Superior temporal gyrus (tissue), 1 donor: ENCODE results near the gene RBP5.

ENCODE experiments used
- DNase-seq: peaks from one replicate; pipeline ENCODE4 v3.0.0-alpha.2; 2016; ENCODE audit errors: extremely low spot score

RBP5 gene

GRCh38 chr12:7101047-7101693 is 27.5 kb downstream of the RBP5 start:
- no peak for DNase-seq

- no peak for DNase-seq
Measured at GRCh38 chr12:7100239-7100638, 28.4 kb downstream of the RBP5 start.

DNA sequence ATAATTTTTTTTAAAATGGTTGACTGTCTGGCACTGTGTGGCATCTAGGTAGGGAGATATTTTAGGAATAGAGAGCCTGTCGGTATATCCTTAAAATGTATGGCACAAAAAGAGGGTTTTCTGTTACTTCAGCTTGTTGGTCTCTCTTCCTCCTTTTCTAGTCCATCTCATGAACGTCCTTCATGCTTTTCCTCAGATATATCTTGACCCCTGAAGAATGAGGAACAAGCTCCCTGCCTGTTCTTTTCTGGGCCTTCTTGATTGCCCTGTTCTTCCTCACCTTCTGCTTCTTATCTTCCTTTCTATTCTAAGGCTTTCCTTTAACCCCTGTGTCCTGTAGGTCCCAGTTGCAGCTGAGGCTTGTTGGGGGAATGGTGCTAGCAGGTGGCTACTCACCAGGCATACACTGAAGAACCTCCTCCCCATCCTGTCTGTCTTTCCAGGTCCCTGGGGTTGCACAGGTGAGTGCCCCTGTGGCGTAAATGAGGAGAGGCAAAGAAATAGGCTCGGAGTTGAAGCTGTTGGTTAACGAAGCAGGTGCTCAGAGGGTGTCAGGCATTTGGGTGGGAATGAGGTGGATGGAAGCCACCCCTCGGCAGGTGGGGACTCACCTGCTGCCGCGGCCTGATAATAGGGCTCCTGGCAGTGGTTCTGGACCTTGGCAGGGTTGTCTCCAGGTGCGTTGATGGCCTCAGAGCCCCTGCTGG is 29.2 kb downstream of the RBP5 start:
- no peak for DNase-seq

GRCh38 chr12:7096979-7097378 is 31.7 kb downstream of the RBP5 start:
- no peak for DNase-seq

GRCh38 chr12:7096006-7096932 is 32.4 kb downstream of the RBP5 start:
- no peak for DNase-seq

DNA sequence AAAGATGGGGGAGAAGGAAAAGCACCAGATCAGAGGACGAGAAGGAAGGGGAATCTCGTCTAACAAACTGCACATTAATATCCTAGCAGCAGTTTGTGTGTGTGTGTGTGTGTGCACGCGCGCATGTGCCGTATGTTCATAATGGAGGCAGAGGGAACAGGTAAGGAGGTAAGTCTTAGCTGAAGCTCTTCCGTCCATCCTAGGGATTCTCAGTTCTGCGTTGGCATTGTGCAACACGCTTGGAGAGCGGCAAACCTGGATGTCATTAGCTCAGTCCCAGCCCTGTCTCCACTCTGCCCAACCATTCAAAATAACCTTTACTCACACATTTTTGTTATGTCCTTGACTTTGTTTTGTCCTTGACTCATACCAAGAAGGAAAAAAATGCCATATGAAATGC is 34.8 kb downstream of the RBP5 start:
- no peak for DNase-seq

- DNase-seq, result no peak
Measured at GRCh38 chr12:7093486-7093885, 35.2 kb downstream of the RBP5 start.

DNA sequence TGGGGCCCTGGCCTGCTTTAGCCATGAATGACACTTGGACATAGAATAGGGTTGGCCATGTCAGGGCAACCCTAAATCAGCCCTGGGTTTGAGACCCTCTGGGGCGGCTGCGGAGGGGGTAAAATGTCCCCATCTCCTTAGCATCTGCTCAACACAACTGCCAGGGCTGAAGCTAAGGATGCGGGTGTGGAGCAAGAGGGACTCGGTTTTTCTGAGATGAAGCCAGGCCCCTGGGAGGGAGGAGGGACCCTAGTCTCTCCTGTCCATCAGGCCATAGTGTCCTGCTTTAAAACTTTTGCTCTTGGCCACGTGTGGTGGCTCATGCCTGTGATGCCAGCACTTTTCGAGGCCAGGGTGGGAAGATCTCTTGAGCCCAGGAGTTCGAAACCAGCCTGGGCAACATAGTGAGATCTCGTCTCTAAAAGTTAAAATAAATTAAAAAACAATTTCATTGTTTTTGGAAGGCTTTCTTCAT is 35.7 kb downstream of the RBP5 start:
- no peak for DNase-seq

DNA sequence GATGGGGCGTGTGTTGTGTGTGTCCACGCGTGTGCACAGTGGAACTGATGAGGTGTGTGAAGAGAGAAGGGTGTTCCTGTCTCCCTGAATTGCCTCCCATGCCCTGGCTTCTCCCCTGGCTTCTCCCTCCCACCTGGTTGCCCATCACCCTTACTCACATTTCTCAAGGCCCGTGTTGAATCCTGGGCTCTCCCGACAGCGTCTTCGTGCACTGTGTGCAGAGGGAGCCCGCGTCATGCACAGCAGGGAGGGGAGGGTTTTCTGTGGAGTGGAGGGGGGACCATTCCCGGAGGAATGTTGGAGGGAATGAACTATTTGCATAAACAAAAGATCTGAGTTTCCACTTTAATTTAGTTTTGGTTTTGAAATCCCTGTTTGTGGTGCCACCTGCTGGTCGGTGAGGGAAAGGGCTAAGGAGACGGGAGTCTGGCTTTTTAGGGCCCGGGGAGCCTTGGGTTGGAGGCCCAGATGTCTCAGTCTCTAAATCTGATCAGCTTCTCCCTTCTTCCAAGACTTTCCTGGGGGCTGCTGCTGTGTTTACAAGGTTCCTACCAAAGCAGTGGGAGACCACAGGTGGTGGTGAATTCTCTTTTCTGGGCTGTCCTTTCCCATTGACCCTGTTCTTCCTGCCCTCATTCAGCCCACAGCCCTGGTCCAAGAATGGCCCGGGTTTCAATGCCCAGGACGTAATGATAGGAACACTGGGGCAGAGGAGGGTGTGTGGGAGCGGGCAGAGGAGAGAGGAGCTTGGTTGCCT is 36.3 kb downstream of the RBP5 start, which contains the start of gene C1R:
Gene C1R (minus strand): TSS at position 217 of the 757 bp plus-strand sequence. CDS start 57 bp downstream, at position 160.
- DNase-seq, result peak; percentile 75

DNA sequence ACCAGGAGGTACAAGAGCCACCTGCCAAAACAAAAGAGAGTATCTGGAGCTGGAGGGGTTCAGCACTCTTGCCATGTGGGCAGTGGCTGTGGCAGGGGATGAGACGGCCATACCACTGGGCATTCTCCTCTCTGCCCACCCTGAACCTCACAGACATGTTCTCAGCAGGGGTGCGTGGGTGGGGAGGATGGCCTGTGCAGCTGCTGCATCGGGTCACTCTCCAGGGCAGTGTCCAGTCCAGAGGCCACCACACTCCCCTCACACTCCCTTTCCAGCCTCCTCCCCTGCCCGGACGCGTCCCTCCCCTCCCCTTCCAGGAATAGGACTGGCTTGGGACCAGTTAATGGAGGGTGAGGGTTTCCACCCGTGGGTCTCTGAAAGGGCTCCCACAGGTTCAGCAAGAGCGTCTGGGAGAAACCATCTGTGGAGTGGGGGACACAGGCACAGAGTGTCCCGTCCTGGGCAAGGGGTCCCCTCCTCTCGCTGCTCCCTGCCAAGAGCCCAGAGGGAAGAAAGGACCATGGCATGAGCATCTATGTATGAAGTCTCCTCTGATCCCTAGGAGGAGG is 36.9 kb downstream of the RBP5 start:
- no peak for DNase-seq

DNA sequence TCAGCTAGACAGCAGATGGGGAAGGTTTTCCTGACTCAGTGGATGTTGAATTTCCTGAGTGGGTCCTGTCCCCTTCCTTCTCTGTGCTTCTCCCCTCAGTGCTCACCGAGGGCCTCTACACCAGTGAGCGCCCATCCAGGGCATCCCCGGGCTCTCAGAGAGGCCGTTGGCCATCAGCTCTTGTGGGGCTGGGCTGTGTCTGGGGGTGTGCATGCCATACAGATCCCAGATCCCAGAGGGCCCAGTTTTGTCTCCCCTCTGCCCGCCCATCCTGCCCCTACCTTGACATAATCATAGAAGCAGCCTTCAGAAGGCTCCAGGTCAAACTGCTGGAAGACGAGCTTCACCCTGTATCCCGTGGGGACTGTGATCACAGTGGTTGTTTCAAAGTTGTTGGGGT is 37.5 kb downstream of the RBP5 start:
- no peak for DNase-seq

DNA sequence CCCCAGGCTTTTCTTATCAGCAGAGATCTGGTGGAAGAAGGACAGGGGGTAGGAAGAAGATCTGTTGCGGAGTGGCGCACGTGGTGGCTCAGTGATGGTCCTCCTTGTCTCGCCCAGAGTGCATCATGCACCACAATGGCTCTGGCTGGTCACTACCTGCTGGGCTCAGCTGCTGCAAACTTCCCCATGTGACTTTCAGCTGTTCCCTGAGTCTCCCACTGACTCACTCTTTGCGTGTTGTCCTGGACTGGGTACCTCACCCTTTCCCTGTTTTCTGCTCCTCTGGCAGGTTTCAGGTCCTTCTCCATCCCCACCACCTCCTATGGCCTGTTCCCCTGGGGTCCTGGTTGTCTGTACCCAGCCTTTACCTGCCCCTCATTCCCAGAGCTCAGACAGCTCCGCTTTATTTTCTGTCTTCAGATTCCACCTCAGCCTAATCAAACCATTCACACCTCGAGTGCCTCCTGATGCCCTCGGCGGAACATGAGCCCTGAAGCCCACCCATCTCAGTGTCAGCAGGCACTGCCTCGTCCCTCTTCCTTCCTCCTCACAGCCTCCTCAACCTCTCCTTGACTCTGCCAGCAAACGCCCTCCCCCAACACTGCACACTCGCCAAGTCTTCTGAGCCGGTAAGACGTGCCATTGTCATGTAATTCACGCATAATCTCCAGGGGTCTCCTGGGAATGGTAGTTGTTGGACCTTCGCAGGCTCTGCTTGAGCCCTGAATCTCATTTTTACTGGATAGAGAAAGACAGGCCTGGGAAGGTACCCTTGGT is 38.3 kb downstream of the RBP5 start:
- no peak for DNase-seq

- DNase-seq, result no peak
Measured at GRCh38 chr12:7089196-7089871, 39.4 kb downstream of the RBP5 start.

GRCh38 chr12:7083125-7083524 is 45.6 kb downstream of the RBP5 start:
- no peak for DNase-seq

DNA sequence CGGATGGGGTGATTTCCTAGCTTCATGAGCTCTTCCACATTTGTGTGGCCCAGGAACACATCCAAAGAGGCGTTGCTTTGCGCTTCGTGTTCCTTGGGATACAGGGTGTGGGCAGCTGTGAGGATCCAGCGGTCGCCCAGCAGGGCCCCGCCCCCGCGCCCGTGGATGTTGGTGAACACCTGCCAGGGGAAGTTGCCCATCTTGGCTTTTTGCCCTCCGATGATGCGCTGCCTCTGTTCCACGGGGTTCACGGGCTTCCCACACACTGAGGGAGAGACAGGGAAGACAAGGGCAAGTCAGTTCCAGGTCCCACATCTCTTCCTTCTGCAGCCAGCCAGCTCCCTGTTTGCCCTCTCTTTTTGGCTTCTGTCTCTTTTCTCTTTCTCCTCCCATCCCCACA is 47.7 kb downstream of the RBP5 start:
- DNase-seq, result no peak

GRCh38 chr12:7079826-7080125 is 48.9 kb downstream of the RBP5 start:
- DNase-seq, result no peak

DNA sequence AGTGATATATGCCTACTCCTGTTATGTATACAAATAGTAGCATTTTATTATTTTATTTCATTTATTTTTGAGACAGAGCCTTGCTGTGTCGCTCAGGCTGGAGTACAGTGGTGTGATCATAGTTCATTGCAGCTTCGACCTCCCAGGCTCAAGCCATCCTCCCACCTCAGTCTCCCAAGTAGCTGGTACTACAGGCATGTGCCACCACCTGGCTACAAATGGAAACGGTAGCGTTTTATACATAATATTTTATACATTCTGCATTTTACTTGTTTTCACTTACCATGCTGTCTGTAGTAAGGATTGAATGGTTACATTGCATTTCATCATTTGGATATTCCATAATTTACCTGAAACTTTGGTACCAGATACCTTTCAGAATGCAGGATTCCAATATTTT is 50.5 kb downstream of the RBP5 start:
- no peak for DNase-seq

DNA sequence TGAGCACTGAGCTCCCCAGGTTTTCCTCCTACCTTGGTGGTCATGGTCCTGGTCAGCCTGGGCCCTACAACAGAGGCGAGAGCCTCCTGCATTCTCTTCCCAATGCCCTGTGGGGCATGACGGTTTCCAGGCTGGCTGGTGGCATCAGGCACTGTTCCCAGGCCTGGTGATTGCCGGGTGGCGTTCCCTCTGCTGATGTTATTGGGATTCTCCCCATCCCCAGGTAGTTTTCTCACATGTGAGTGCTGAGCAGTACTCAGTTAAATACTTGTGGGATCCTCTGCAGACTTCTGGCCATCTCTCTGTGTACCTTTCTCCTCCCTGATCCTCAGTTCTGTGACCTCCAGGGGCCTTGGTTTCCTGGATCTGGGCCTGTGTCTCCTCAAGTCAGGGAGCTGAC is 52.2 kb downstream of the RBP5 start:
- DNase-seq, result no peak

- no peak for DNase-seq
Measured at GRCh38 chr12:7075939-7076338, 52.8 kb downstream of the RBP5 start.

DNA sequence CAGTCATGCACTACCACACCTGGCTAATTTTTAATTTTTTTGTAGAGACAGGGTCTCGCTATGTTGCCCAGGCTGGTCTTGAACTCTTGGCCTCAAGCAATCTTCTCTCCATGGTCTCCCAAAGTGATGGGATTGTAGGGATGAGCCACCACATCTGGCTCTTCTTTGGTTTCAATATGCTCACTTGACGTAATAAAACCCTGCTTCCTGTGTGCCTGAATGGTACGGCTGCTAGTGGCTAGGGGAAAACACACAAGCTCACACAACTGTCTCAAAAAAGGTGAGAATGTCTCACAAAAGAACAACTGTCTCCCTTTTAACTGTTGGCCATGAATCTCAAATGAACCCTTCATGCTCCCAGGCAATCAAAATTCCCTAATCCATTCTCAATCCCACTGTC is 53.2 kb downstream of the RBP5 start:
- DNase-seq, result no peak
